HG02610 (cell line): ENCODE measurements around the gene TIGD4.

Source experiments
- ATAC-seq: cut with Tn5 transposase; IDR thresholded peaks from one replicate; pipeline ENCODE4 v1.9.1; 2021; ENCODE audit warnings: mild to moderate bottlenecking, moderate library complexity; ENCODE audit not compliant: unreplicated experiment

The TIGD4 gene

DNA sequence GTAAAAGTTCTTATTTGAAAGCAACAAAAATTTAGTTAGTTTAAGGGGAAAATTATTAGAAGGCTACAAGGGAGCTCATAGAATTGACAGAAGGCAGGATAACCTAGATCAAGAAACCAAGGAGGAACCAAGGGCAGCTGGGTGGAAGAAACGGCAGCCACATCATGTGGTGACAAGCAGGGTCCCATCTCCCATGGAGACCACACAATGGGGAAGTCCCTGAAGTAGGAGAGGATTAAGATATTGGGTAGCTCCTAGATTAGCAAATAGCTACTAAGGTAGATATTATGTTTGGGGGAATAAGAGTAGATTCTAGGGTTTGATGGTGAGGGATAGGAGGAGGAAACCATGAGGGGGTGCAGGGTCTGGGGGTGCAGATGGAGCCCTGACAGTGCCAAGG, 51.7 kb downstream of the TIGD4 start:
- no peak for ATAC-seq

GRCh38 chr4:152724494-152724893, 55.0 kb downstream of the TIGD4 start:
- ATAC-seq: no peak

DNA sequence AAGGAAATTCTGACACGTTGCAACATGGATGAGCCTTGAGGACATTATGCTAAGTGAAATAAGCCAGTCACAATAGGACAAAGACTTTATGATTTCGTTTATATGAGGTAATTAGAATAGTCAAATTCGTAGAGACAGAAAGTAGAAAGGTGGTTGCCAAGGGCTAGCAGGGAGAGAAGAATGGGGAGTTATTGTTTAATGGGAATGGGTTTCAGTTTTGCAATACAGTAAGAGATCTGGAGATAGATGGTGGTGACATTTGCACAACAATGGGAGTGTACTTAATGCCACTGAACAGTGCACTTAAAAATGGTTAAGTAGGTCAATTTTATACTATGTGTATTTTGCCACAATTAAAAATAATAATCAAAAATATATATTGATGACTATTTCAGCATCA, 56.3 kb downstream of the TIGD4 start:
- no peak for ATAC-seq

DNA sequence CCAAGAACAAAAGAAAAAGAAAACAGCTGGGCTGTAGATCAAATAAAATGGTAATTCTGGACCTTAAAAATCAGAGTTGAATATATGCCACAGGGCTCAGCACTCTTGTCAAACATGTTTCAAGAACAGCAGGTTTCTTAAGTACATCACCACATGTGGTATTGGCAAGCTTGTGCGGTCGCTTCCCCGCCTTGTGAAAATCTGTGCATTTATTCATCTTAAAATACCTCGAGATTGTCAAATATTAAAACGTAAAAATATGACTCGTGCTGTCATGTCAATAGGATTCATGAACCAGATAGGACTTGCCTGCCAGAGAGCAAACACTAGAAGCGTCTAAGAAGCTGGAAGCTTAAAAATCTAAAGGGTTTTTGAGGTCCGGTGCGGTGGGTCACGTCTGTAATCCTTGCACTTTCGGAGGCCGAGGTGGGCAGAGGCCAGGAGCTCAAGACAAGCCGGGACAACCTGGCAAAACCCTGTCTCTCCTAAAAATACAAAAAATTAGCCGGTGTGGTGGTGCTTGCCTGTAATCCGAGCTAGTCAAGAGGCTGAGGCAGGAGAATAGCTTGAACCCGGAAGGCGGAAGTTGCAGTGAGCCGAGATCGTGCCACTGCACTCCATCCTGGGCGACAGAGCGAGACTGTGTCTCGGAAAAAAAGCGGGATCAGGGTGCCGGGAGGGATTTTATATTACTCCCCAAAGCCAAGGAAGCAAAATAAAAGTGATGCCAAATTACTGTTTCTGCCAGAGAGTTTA, 59.6 kb downstream of the TIGD4 start:
- ATAC-seq: no peak
